B cell (primary cell): Measurements from ENCODE around the gene INSR. TPM values are rescaled to one million over a fixed set of nuclear protein-coding genes. Genes with fewer than 3 reads are reported as not detected.
A peak's percentile ranks its signal among the peaks of the same experiment; 100 is the strongest.

Source experiments
- ATAC-seq: fragments of 200-7000 bp; cut with Tn5 transposase; one replicate; pipeline ENCODE4 v1.10.0; 2021; ENCODE audit warnings: low read depth, mild to moderate bottlenecking, moderate number of reproducible peaks, moderate library complexity
- CTCF ChIA-PET: fragments of 350-600 bp; sonication (Branson Sonifier 250); formaldehyde crosslinking; loops from one replicate; lab custom pipeline; 2021; ENCODE audit warnings: antibody characterized with exemption, inconsistent platforms; lab: Charles Lee
- POLR2A ChIA-PET: fragments of 350-600 bp; sonication (Branson Sonifier 250); formaldehyde crosslinking; loops from one replicate; lab custom pipeline; 2021; ENCODE audit warnings: antibody characterized with exemption; lab: Charles Lee
- DNase-seq: peaks from one replicate; pipeline ENCODE4 v3.0.0; 2013
- H2AFZ ChIP-seq: 2 replicates; pipeline ENCODE4 v1.6.1; 2012; ENCODE audit warnings: mild to moderate bottlenecking, low read depth, low read length; ENCODE audit not compliant: insufficient read depth, poor library complexity, severe bottlenecking
- H3K27ac ChIP-seq, 2 donors: 1 replicate in 1 of 2; 2 replicates in 1 of 2; pipeline ENCODE4 v1.5.1; 2012 to 2013; ENCODE audit warnings: low read length in 2 of 2, mild to moderate bottlenecking in 2 of 2, moderate library complexity in 1 of 2
- H3K27me3 ChIP-seq, 4 experiments: fragments of 200-600 bp in 1 of 4; sonication (generic) in 1 of 4; replicated peaks in 1 of 4; 1 replicate in 2 of 4; 2 replicates in 2 of 4; pipeline versions ENCODE4 v1.6.1 to v1.7.0; 2013 to 2016; ENCODE audit warnings: low read length in 3 of 4, mild to moderate bottlenecking in 2 of 4, mixed read lengths in 1 of 4, moderate library complexity in 1 of 4; ENCODE audit not compliant: insufficient read depth in 4 of 4, control insufficient read depth in 3 of 4; ENCODE audit errors: control extremely low read depth in 1 of 4
- H3K36me3 ChIP-seq, 2 experiments: replicated peaks in 1 of 2; 1 replicate in 1 of 2; 2 replicates in 1 of 2; pipeline versions ENCODE4 v1.6.1 to v1.7.1; 2013; ENCODE audit warnings: low read length in 1 of 2; ENCODE audit not compliant: insufficient read depth in 2 of 2, control insufficient read depth in 1 of 2; ENCODE audit errors: control extremely low read depth in 1 of 2, extremely low read depth in 1 of 2
- H3K4me1 ChIP-seq, 2 donors: fragments of 200-600 bp in 1 of 2; sonication (generic) in 1 of 2; 1 replicate in 1 of 2; 2 replicates in 1 of 2; pipeline versions ENCODE4 v1.5.1 to v1.6.1; 2013 to 2017; ENCODE audit warnings: low read length in 2 of 2; ENCODE audit not compliant: control insufficient read depth in 2 of 2, insufficient read depth in 2 of 2
- H3K4me2 ChIP-seq: replicated peaks from 2 replicates; pipeline ENCODE3; 2012; ENCODE audit warnings: mild to moderate bottlenecking, low read depth, low read length; ENCODE audit not compliant: poor library complexity, severe bottlenecking
- H3K4me3 ChIP-seq, 5 experiments: fragments of 200-600 bp in 1 of 5; sonication (generic) in 1 of 5; 1 replicate in 3 of 5; 2 replicates in 2 of 5; pipeline versions ENCODE4 v1.5.1 to v1.7.0; 2011 to 2016; ENCODE audit warnings: low read length in 4 of 5, mild to moderate bottlenecking in 4 of 5, low read depth in 2 of 5, control low read depth in 1 of 5, moderate library complexity in 1 of 5; ENCODE audit not compliant: insufficient read depth in 1 of 5; ENCODE audit errors: control extremely low read depth in 1 of 5, extremely low read depth in 1 of 5
- H3K79me2 ChIP-seq: fragments of 200-600 bp; sonication (generic); one replicate; pipeline ENCODE4 v1.6.0; 2016; ENCODE audit warnings: low read length; ENCODE audit not compliant: control insufficient read depth, insufficient read depth
- H3K9ac ChIP-seq: fragments of 200-600 bp; sonication (generic); 2 replicates; pipeline ENCODE4 v1.6.1; 2017; ENCODE audit warnings: mild to moderate bottlenecking, low read length, moderate library complexity
- H3K9me3 ChIP-seq, 3 donors: one replicate each; pipeline versions ENCODE4 v1.6.1 to v1.7.1; 2013; ENCODE audit warnings: low read length in 2 of 3; ENCODE audit not compliant: control insufficient read depth in 2 of 3, insufficient read depth in 1 of 3; ENCODE audit errors: control extremely low read depth in 1 of 3
- H4K20me1 ChIP-seq: 2 replicates; pipeline ENCODE4 v1.6.0; 2012; ENCODE audit warnings: mild to moderate bottlenecking, low read length; ENCODE audit not compliant: insufficient read depth, control insufficient read depth, poor library complexity, severe bottlenecking
- H3K27ac Mint-ChIP-seq: one replicate; pipeline ENCODE4 v1.8.0; 2021; ENCODE audit warnings: mixed read lengths
- H3K27me3 Mint-ChIP-seq: one replicate; pipeline ENCODE4 v1.8.0; 2021; ENCODE audit warnings: mixed read lengths
- H3K4me1 Mint-ChIP-seq: one replicate; pipeline ENCODE4 v1.8.0; 2021; ENCODE audit warnings: mixed read lengths
- H3K4me3 Mint-ChIP-seq: one replicate; pipeline ENCODE4 v1.8.0; 2021; ENCODE audit warnings: mixed read lengths
- H3K9me3 Mint-ChIP-seq: one replicate; pipeline ENCODE4 v1.8.0; 2022; ENCODE audit warnings: mixed read lengths; ENCODE audit not compliant: insufficient read depth
- EZH2 ChIP-seq: IDR thresholded peaks from 2 replicates; pipeline ENCODE4 v1.6.1; 2012; ENCODE audit warnings: borderline replicate concordance, low read depth, mild to moderate bottlenecking, moderate library complexity, low read length; ENCODE audit not compliant: insufficient read depth, poor library complexity, severe bottlenecking
- WGBS: methylation state at CpG from one replicate; pipeline ENCODE4 v1.1.5; 2013; ENCODE audit warnings: missing lambda C conversion rate; ENCODE audit not compliant: insufficient coverage; 5-methylcytosine and 5-hydroxymethylcytosine counted together
- intact Hi-C: fragments of 100-400 bp; cut with micrococcal nuclease; formaldehyde crosslinking; loops from one replicate; pipeline ENCODE4 v1.10.0; 2022
- polyA plus RNA-seq: library from polyadenylated mRNA; depleted of rRNA; stranded (reverse); fragments of >200 nt; gene quantifications from 2 replicates; pipeline ENCODE4 v1.2.3, GENCODE V29; 2012
- total RNA-seq, 2 donors: library from RNA; stranded (reverse); fragments of 120-200 nt in 1 of 2; gene quantifications; 1 replicate in 1 of 2; 2 replicates in 1 of 2; pipeline versions ENCODE4 v1.2.3 to v1.2.4, GENCODE V29; 2013 to 2022
- TF ChIP-seq, protein P1 (sequence below): fragments of 200-600 bp; IDR thresholded peaks from one replicate; pipeline ENCODE4 v1.8.0; 2022; ENCODE audit warnings: antibody characterized with exemption, mild to moderate bottlenecking

INSR gene
- total and polyA plus RNA-seq, 2 donors (not counting 1 experiment from before 2014, with no cell fraction given), result 1.4 to 6.3 TPM

DNA sequence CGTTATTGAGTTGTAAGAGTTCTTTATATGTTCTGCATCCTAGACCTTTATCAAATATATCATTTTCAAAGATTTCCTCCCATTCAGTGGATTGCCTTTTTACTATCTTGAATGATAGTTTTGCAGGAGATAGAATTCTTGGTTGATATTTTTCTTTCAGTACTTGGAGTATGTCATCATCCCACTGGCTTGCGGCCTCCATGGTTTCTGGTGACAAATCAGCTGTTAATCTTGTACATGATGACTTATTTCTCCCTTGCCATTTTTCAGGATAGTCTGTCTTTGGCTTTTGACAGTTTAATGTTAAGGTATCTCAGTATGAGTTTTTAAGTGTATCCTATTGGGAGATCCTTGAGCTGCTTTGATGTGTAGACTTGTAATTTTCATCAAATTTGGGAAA lies 216.2 kb downstream of the INSR start:
- CTCF ChIA-PET, result interaction anchor here (0.7 to 1.0 kb wide), 2 partner anchors 9 to 21 kb away, joined by 3 read pairs; no protein-coding TSS in a partner anchor
- DNase-seq, result no peak

DNA sequence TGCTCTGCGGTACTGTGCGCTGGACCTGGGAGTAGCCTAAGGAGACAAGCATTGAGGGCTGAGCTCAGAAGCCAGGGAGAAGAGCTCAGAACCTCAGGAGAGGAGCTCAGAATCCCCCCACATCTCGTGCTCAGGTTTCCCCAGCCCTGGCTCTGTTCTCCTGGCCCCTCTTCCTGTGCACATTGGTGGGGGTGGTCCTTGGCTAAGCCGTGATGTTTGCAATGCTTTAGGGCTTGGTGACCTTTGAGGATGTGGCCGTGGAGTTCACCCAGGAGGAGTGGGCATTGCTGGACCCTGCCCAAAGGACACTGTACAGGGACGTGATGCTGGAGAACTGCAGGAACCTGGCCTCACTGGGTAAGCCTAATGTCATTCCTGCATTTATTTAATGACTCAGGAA lies 218.1 kb downstream of the INSR start:
- Mint-ChIP-seq H3K27me3 (no peaks in the 10 kb centered on the region), H3K4me3 (no peak overlapping the region), H3K4me1 (peaks cover 7% of the 10 kb centered on the region), H3K27ac (no peak overlapping the region), H3K9me3 (peaks cover 9% of the 10 kb centered on the region)
- CTCF ChIA-PET, result interaction anchor here (0.6 to 1.4 kb wide), 2 partner anchors 10 to 26 kb away, joined by 3 read pairs; no protein-coding TSS in a partner anchor
- POLR2A ChIA-PET, result no interaction called here
- no peak for ATAC-seq
- peaks cover 5 to 60% (median 36%) of the 10 kb centered on the region in 3 donors for H3K9me3 ChIP-seq
- no peak overlapping the region for H3K4me3 ChIP-seq
- no peak for TF ChIP-seq EZH2
- TF ChIP-seq, protein P1, sequence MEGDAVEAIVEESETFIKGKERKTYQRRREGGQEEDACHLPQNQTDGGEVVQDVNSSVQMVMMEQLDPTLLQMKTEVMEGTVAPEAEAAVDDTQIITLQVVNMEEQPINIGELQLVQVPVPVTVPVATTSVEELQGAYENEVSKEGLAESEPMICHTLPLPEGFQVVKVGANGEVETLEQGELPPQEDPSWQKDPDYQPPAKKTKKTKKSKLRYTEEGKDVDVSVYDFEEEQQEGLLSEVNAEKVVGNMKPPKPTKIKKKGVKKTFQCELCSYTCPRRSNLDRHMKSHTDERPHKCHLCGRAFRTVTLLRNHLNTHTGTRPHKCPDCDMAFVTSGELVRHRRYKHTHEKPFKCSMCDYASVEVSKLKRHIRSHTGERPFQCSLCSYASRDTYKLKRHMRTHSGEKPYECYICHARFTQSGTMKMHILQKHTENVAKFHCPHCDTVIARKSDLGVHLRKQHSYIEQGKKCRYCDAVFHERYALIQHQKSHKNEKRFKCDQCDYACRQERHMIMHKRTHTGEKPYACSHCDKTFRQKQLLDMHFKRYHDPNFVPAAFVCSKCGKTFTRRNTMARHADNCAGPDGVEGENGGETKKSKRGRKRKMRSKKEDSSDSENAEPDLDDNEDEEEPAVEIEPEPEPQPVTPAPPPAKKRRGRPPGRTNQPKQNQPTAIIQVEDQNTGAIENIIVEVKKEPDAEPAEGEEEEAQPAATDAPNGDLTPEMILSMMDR, result no peak
- intact Hi-C loops, result no loop called here
- H4K20me1 ChIP-seq, result peaks cover 11% of the 10 kb centered on the region
- DNase-seq, result no peak
- no peak overlapping the region for H3K9ac ChIP-seq
- peaks cover 28 to 85% of the 10 kb centered on the region in 2 experiments for H3K36me3 ChIP-seq
- no peaks in the 10 kb centered on the region for H3K27me3 ChIP-seq
- 100% methylated on average over 5 of the region's 6 CpGs for WGBS
- H3K27ac ChIP-seq, result no peak overlapping the region
- no peaks in the 10 kb centered on the region for H3K4me1 ChIP-seq
- H2AFZ ChIP-seq, result no peak overlapping the region
- peaks cover 21% of the 10 kb centered on the region for H3K79me2 ChIP-seq
- no peak overlapping the region for H3K4me2 ChIP-seq

More for the DNA sequence above, 216.2 kb downstream of the INSR start:
- no peak for ATAC-seq
- Mint-ChIP-seq H3K27ac (no peak overlapping the region), H3K9me3 (peaks cover 11% of the 10 kb centered on the region), H3K27me3 (no peaks in the 10 kb centered on the region), H3K4me3 (no peak overlapping the region), H3K4me1 (no peaks in the 10 kb centered on the region)
- Histone ChIP-seq H3K36me3 (peaks cover 41 to 91% of the 10 kb centered on the region in 2 experiments), H3K4me2 (no peak overlapping the region), H3K9me3 (peaks cover 16 to 72% (median 54%) of the 10 kb centered on the region in 3 donors), H4K20me1 (peaks cover 11% of the 10 kb centered on the region), H3K79me2 (peaks cover 14% of the 10 kb centered on the region), H3K4me1 (no peaks in the 10 kb centered on the region), H2AFZ (no peak overlapping the region), H3K27me3 (no peaks in the 10 kb centered on the region), H3K9ac (no peak overlapping the region), H3K4me3 (peak overlapping the region in 1 of 5 experiments; percentile 20), H3K27ac (no peak overlapping the region)
- intact Hi-C loops, result no loop called here
- WGBS, result no CpG with 5 or more reads among the region's 2 CpGs
- POLR2A ChIA-PET, result interaction anchor here (0.5 to 0.6 kb wide), 2 partner anchors 9 to 314 kb away, joined by 3 to 6 read pairs; partner anchors contain the start of gene ZNF557
- TF ChIP-seq, protein P1, result no peak
- no peak for TF ChIP-seq EZH2
